ENCODE results near the gene PDLIM7. TPM values are rescaled to one million over a fixed set of nuclear protein-coding genes. Genes with fewer than 3 reads are reported as not detected.

Gene PDLIM7
- polyA plus RNA-seq, 1 donor: 326 TPM

DNA sequence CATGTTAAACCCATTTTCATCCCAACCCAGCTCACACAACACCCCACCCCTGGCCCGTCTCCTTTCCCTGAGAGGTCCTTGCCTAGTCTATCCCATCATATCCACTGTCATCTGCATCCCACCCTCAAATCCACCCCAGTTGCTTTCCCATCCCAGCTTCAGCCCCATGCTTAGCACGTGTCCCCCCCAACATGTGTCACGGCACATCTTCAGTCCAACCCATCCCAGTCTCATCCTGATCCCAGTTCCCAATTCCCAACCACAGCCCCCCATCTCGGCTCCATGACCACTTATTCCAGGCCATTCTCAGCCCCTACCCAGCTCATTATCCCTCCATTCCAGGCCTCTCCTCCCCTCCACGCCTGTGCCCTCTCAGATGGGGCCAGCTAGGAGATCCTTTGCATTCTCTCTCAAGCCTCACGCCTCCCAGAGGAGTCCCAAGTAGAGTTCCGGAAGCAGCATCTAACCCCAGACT is 23.4 kb downstream of the PDLIM7 start:
- DNase-seq: no peak

DNA sequence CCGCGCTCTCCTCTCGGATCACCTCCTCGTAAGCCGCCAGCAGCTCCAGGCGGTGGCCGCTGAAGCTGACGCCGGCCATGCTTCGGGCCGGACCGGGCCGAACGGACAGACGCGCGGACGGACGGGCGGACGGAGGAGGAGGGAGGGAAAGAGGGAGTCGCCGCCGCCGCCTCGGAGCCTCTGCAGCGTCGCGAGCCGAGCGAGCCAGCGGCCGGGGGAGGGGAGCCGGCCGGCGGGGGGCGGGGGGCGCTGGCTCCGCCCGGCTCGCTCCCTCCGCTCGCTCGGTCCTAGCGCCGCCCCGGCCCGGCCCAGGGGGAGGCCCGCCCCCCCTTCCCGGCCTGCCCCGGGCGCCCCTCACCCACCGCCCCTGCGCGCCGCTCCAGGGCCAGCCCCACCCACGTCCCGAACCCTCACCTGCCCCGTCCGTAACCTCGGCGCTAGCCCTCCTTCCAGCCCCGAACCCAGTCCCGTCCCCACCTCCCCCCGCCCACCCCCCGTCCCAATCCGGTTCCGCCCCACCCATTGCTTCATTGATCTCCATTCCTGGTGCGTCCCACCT is 23.9 kb downstream of the PDLIM7 start, which contains the start of gene DBN1:
Gene DBN1, minus strand, starts transcription at position 192 of the 559 bp plus-strand sequence. Its CDS starts 113 bp downstream, at position 79.
- peak; percentile 70 for DNase-seq

DNA sequence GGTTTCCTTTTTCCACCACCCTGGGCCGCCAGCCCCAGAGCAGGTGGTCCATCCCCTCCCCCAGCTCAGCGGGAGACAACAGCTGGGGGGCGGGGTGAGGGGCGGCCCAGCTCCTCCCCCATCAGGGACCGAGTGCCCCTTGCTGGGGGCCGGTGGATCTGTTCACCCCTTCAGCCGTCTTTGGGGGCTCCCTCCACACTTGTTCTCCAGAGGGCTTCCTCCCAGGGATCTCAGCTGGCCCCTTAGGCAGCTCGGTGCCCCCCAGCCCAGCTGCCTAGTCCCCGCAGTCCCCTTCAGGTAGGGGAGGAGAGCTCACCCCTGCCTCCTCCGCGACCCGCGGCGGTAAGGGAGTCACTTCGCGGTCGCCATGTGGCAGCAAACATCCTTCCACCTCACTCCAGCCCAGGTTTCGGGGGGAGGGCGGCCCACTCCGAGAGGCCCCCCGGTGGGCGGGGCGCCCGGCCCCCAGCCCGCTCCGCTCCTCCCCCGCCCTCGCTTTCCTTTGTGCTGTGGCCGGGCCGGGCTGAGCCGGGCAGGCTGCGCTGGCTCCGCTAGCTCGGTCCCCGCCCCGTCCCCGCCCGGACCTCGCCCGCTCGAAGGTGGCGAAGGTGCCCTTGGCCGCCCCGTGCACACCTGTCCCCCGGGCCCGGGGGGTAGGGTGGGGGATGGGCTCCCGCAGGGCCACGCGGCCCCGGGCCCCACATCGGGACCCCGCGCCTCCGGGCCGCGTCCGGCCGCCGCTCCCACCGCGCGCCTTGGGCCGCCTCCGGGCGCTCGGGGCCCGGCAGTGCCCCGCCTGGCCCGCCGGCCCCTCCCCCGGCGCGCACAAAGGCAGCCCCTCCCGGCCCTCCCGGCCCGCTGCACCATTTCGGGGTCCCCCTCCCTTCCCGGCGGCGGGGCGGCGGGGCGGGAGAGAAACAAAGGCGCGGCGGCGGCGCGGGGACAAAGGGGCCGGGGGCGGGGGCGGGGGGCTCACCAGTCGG is 24.7 kb downstream of the PDLIM7 start:
- DNase-seq: no peak

- no peak for DNase-seq
These were observed 25.6 kb downstream of the PDLIM7 start for GRCh38 chr5:177471610-177472356.

- no peak for DNase-seq
These were observed 26.5 kb downstream of the PDLIM7 start for GRCh38 chr5:177470759-177471536.

- DNase-seq: no peak
These were observed 27.5 kb downstream of the PDLIM7 start for GRCh38 chr5:177469750-177470525.

DNA sequence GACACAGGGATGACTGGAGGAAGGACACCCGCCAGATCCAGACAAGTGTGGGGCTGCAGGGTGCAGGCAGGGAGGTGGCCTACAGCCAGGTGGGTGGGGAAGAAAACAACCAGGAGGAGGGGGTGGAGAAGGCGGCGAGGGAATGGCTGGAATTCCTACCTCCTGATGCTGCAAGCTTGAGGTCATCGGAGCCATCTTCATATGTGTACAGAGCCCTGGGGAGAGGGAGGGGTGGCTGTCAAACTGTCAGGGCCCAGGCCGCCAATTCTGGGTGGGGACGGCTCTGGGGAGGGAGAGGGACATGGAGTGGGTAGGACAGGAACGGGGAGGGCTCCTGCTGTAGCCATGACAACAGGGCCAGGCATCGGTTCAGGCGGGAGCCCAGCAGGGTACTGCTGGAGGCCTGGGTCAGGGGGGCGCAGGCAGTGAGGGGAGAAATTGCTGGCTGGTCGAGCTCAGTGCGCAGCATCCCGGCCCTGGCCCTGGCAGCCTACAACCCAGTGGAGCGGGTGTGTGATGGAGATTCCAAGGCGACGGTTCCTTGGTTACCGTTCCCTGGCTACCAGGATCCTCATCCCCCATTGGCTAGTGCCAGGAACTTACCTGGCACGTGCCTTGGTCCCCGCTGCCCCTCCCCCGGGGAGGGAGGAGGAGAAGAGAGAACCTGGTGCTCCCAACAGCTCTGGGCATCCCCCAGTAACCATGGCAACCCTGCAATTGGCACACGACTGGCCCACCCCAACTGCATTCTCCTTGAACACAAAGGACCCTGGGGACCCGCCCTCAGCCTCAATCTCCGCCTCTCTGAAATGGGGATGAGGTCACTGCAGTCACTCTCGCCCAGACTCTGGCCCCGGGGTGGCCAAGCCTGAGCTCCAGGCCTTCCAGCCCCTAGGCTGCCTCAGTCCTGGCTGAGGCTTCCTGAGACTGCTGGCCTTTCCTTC is 28.4 kb downstream of the PDLIM7 start:
- no peak for DNase-seq

DNA sequence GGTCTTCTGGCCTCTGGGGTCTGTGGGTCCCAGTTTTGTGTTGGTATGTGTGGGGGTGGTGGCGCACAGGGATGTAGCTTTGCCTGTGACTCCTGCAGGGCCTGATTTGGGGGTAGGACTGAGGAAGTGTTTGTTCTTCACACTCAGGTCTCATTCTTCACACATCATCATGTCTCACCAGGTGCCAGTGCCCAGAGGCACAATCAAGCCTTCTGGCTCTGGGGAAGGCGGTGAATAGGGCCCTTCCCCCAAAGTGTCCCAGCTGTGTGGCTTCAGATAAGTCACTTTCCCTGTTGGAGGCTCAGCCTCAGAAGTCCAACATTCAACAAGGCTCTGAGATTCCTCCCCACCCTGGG is 29.1 kb downstream of the PDLIM7 start:
- no peak for DNase-seq

GRCh38 chr5:177467436-177467835 is 30.0 kb downstream of the PDLIM7 start:
- DNase-seq: no peak

GRCh38 chr5:177466861-177467260 is 30.5 kb downstream of the PDLIM7 start:
- no peak for DNase-seq

- DNase-seq: no peak
These were observed 32.4 kb downstream of the PDLIM7 start for GRCh38 chr5:177465044-177465443.

DNA sequence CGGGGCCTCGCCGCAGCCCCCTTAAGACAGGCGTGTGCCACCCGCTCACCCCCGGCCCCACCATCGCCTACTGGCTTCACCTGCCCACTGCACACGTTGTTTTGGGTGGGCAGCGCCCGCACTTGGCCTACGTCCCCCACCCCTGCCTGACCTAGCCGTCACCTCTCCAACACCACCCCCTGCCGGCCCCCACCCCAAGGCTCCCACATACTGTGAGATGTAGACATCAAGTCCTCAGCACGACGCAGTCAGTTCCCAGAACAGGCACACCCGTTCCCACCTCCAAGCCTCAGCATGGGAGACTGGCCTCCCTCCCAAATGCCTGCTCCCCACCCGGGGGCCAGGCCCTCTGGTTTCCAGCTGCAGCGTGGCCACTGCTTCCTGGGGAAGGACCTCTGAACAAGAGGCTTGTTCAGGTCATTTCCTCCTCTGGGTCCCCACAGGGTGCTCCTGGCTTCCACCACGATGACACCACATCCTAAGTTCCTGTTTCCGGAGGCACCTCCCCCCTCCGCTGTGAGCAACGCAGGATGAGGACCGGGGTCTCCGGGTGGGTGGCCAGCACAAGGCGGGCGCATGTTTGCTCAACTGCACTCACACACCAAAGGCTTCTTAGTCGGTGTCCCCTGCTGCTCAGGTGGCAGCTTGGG is 35.3 kb downstream of the PDLIM7 start:
- no peak for DNase-seq

- no peak for DNase-seq
These were observed 37.4 kb downstream of the PDLIM7 start for GRCh38 chr5:177459819-177460628.

DNA sequence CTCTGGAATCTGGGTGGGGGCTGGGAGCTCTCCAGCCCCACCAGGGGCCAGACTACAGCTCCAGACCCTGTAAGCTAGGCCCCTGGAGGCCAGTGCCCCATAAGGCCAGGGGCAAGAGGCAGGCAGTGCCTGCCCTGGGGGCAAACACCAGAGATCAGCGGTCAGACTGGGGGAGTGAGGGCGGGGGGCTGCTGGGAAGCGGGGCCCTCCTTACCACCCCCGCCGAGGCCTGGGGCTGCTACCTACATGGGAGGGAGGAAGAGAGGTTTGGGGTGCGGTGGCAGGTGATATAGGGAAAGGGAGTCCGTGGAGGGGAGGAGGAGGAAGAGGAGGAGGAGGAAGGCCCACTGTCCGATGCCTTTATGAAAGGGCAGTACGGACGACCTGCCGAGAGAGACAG is 38.0 kb downstream of the PDLIM7 start:
- no peak for DNase-seq

DNA sequence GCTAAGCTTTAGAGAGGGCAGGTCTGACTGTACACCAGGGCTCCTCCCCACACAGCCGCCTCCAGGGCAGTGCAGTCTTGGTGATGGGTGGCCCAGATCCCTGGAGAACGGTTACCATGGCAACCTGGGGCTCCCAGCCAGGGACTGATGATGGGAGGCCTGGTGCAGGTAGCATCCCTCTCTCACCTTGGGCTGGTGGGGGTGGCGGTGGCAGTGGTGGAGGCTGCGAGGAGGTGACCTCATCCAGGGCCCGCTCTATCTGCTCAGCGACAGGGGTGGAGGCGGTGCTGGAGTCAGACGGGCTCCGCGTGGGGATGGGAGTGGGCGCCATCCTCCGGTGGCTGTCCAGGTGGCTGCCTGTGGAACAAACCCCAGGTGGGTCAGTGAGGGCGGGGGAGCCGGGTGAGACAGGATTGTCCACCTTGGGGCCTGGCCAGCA is 38.5 kb downstream of the PDLIM7 start:
- DNase-seq: no peak

DNA sequence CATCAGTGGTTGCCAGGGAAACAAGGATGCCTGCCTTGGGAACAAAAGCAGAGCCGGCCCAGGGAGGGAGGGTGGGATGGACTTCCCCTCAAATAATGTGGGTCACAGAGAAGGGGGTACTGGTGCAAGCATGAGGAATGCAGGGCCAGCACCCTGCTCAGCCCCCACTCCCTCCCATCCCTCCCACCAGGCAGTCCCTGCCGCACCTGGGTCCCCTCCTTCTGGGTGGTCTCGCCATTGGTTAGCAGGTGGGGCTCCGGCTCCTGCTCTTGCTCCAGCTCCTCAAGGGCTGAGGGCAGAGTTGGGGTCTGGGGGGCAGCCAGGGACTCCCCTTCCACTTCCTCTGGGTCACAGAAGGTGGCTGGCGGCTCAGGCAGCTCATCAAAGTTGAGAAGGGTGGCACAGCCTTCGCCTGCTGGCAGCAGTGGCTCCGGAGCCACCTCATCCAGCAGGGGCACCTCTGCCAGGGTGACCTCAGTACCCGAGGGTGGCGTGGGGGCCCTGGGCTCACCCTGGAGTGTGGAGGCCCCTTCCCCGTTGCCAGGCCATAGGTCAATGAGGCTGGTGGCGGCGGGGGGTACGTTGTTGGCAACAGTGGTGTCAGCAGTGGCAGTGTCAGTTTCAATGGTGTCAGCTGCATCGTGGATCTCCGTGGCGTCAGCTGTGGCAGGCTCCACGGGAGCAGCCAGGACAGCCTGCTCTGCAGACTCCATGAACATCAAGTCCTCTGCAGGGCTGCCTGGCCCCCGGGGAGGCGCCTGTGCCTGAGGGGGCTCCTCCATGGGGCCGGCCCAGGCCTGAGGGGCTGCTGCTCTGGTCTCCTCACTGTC is 39.3 kb downstream of the PDLIM7 start:
- DNase-seq: no peak

- DNase-seq: peak; percentile 88
These were observed 40.2 kb downstream of the PDLIM7 start for GRCh38 chr5:177456976-177457851.
